GM12878 (cell line): ENCODE results near the gene CTXN1. TPM values are rescaled to one million over a fixed set of nuclear protein-coding genes. Genes with fewer than 3 reads are reported as not detected.
"Not testable (repeated sequence)": the region's sequence is repeated elsewhere in the genome, so short reads cannot be mapped to it uniquely, and the experiment has no call there.

Experiments
- ATAC-seq: fragments of 200-7000 bp; cut with Tn5 transposase; 3 replicates; pipeline ENCODE4 v1.9.1; 2020; ENCODE audit warnings: mild to moderate bottlenecking, moderate library complexity
- BruUV-seq: library from RNA; stranded (reverse); fragments of 400-500 nt; replicated peaks from 2 replicates; lab custom pipeline; 2021; lab: Mats Ljungman, UMichigan
- CTCF ChIA-PET: fragments of 300-600 bp; sonication (Branson Sonifier 250); formaldehyde crosslinking; extraction: SDS; loops from one replicate; lab custom pipeline; 2021; ENCODE audit warnings: inconsistent platforms; lab: Yijun Ruan, JAX
- POLR2A ChIA-PET: fragments of 350-600 bp; formaldehyde crosslinking; extraction: SDS; loops from one replicate; lab custom pipeline; 2021; ENCODE audit warnings: inconsistent platforms; lab: Charles Lee
- RAD21 ChIA-PET: fragments of 300-600 bp; sonication (Branson Sonifier 250); formaldehyde crosslinking; loops from one replicate; lab custom pipeline; 2023; ENCODE audit warnings: antibody characterized with exemption; ENCODE audit not compliant: unreplicated experiment; lab: Charles Lee
- SMC1A ChIA-PET: fragments of 300-600 bp; sonication (Branson Sonifier 250); formaldehyde crosslinking; loops from one replicate; lab custom pipeline; 2023; ENCODE audit not compliant: unreplicated experiment, uncharacterized antibody; lab: Charles Lee
- DNase-seq: peaks from one replicate; pipeline ENCODE4 v3.0.0-alpha.2; 2011; ENCODE audit warnings: low read depth, low spot score
- FAIRE-seq: peaks from 3 replicates; lab custom pipeline; 2011; peaks lifted over from hg19 to GRCh38; lab: Jason Lieb, UNC
- H2AFZ ChIP-seq: 2 replicates; pipeline ENCODE4 v1.6.0; 2011; ENCODE audit warnings: low read depth, low read length, control low read depth; ENCODE audit not compliant: control insufficient read depth
- H3K27ac ChIP-seq: 2 replicates; pipeline ENCODE4 v1.5.1; 2011; ENCODE audit warnings: control low read depth; ENCODE audit not compliant: control insufficient read depth, insufficient read depth
- H3K27me3 ChIP-seq, 2 experiments: replicated peaks in 1 of 2; 2 replicates each; pipeline versions ENCODE4 v1.6.0 to v1.6.1; 2011; ENCODE audit warnings: low read length in 1 of 2; ENCODE audit not compliant: control insufficient read depth in 2 of 2, insufficient read depth in 2 of 2
- H3K36me3 ChIP-seq, 2 experiments: 2 replicates each; pipeline ENCODE4 v1.5.1; 2011; ENCODE audit warnings: low read length in 1 of 2; ENCODE audit not compliant: control insufficient read depth in 2 of 2, insufficient read depth in 2 of 2
- H3K4me1 ChIP-seq: 2 replicates; pipeline ENCODE4 v1.6.1; 2011; ENCODE audit warnings: mild to moderate bottlenecking, low read length, moderate library complexity, mixed read lengths; ENCODE audit not compliant: control insufficient read depth, insufficient read depth
- H3K4me2 ChIP-seq: 2 replicates; pipeline ENCODE4 v1.6.0; 2011; ENCODE audit warnings: control low read depth; ENCODE audit not compliant: control insufficient read depth, insufficient read depth
- H3K4me3 ChIP-seq: fragments of 200-600 bp; sonication (generic); 2 replicates; pipeline ENCODE4 v1.5.1; 2016
- H3K79me2 ChIP-seq: 2 replicates; pipeline ENCODE4 v1.6.0; 2011; ENCODE audit warnings: low read length; ENCODE audit not compliant: control insufficient read depth, insufficient read depth
- H3K9ac ChIP-seq: 2 replicates; pipeline ENCODE4 v1.8.0; 2011; ENCODE audit warnings: low read length, control low read depth, mixed read lengths; ENCODE audit not compliant: control insufficient read depth, insufficient read depth
- H3K9me3 ChIP-seq: replicated peaks from 3 replicates; pipeline ENCODE4 v1.5.1; 2011; ENCODE audit warnings: mild to moderate bottlenecking, low read length; ENCODE audit not compliant: control insufficient read depth, insufficient read depth
- H4K20me1 ChIP-seq: 2 replicates; pipeline ENCODE4 v1.6.0; 2011; ENCODE audit not compliant: control insufficient read depth, insufficient read depth
- BHLHE40 ChIP-seq, 2 experiments: fragments of 450-650 bp in 1 of 2; IDR thresholded peaks; 2 replicates each; pipeline ENCODE4 v1.6.1; 2011 to 2017; ENCODE audit warnings: low read depth in 2 of 2, borderline replicate concordance in 1 of 2, improper control_type of control experiment in 1 of 2, low read length in 1 of 2, mild to moderate bottlenecking in 1 of 2
- GABPA ChIP-seq: IDR thresholded peaks from 2 replicates; pipeline ENCODE4 v1.6.1; 2014; ENCODE audit warnings: antibody characterized with exemption, low read depth, mild to moderate bottlenecking, inconsistent platforms
- NR2C2 ChIP-seq: IDR thresholded peaks from 2 replicates; pipeline ENCODE4 v1.6.1; 2011; ENCODE audit warnings: borderline replicate concordance, low read depth; ENCODE audit not compliant: control insufficient read depth, insufficient read length
- PAX5 ChIP-seq: IDR thresholded peaks from 2 replicates; pipeline ENCODE4 v1.6.1; 2011; ENCODE audit warnings: low read depth, low read length, borderline replicate concordance
- PAX8 ChIP-seq: fragments of 450-650 bp; IDR thresholded peaks from 2 replicates; pipeline ENCODE4 v1.6.1; 2017; ENCODE audit warnings: mild to moderate bottlenecking, moderate library complexity
- RAD21 ChIP-seq: IDR thresholded peaks from 2 replicates; pipeline ENCODE4 v1.6.1; 2011; ENCODE audit warnings: mild to moderate bottlenecking, low read depth, low read length, moderate library complexity; ENCODE audit not compliant: insufficient read depth
- SIN3A ChIP-seq: IDR thresholded peaks from 2 replicates; pipeline ENCODE4 v1.6.1; 2012; ENCODE audit warnings: low read depth, low read length, improper control_type of control experiment
- SREBF2 ChIP-seq: IDR thresholded peaks from 2 replicates; pipeline ENCODE4 v1.6.1; 2012; ENCODE audit warnings: mild to moderate bottlenecking, low read length
- ZBTB4 ChIP-seq: fragments of 450-650 bp; formaldehyde crosslinking; IDR thresholded peaks from 2 replicates; pipeline ENCODE4 v1.4.0; 2022; ENCODE audit warnings: mild to moderate bottlenecking, moderate library complexity
- WGBS: methylation state at CpG from one replicate; pipeline ENCODE4 v1.1.6; 2016; ENCODE audit warnings: low lambda C conversion rate; ENCODE audit not compliant: insufficient replicate concordance, insufficient coverage; ENCODE audit errors: missing lambda C conversion rate; 5-methylcytosine and 5-hydroxymethylcytosine counted together
- in situ Hi-C: fragments of 300-500 bp; cut with MboI; formaldehyde crosslinking; loops from 9 replicates; pipeline ENCODE4 v1.14.3; 2018; ENCODE audit warnings: mixed read lengths
- intact Hi-C: fragments of 100-400 bp; cut with micrococcal nuclease; formaldehyde crosslinking; loops from one replicate; pipeline ENCODE4 v1.14.2; 2022; ENCODE audit not compliant: unreplicated experiment
- polyA plus RNA-seq, 11 experiments: library from polyadenylated mRNA; depleted of rRNA in 4 of 11; unstranded in 6 of 11; stranded (reverse) in 5 of 11; fragments of >200 nt; fragmentation: Nextera tagmentation in 4 of 11; fragmentation: Illumina TruSeq in 1 of 11; extraction: Ambion mirVana in 4 of 11; extraction: Trizol in 1 of 11; gene quantifications; 1 replicate in 1 of 11; 2 replicates in 10 of 11; pipeline versions ENCODE4 v1.2.1 to v1.2.3, GENCODE V29; 2011 to 2016; ENCODE audit warnings: inconsistent platforms in 2 of 11, missing spikeins in 2 of 11, low read depth in 1 of 11
- total RNA-seq, 4 experiments: library from RNA; depleted of rRNA in 3 of 4; stranded (reverse); fragments of >200 nt in 3 of 4; fragmentation: Illumina TruSeq in 1 of 4; extraction: Trizol in 1 of 4; gene quantifications; 2 replicates each; pipeline versions ENCODE4 v1.2.1 to v1.2.3, GENCODE V29; 2013 to 2021
- TF ChIP-seq, protein P1 (sequence below): fragments of 450-650 bp; IDR thresholded peaks from 2 replicates; pipeline ENCODE4 v1.6.1; 2017; ENCODE audit warnings: low read depth, mild to moderate bottlenecking, moderate library complexity

CTXN1 gene
- total and polyA plus RNA-seq, 10 of the 15 experiments (the other 5 are each of a cell fraction or from before 2014, with no cell fraction given) = 0.04 to 1.0 (median 0.38) TPM; not detected in 4

DNA sequence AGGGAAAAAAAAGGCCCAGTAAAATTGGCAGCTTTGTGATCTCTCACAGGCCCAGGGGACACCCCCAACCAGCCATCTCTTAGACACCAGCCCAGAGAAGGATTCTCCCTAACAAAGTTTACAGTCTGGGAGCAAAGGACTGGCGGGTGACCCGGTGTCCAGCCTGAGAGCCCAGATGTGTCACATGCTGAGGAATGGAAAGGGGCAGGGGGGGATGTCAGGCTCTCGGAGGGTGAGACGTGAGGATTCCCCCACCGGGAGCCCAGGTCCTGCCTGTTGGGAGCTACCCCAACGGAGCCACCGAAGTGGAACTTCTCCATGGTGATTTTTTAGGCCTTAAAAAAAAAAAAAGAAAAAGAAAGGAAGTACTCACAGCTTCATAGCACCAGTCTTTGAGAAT is 4.8 kb upstream of the CTXN1 start (continued):
- no peak for TF ChIP-seq SREBF2
- TF ChIP-seq NR2C2 = no peak
- TF ChIP-seq GABPA = no peak
- TF ChIP-seq BHLHE40 (IDR thresholded peaks at IDR 0.05; ENCODE audit: borderline replicate concordance in 1 of 2, low read depth in 2 of 2, low read length in 1 of 2) = no peak
- no peak for TF ChIP-seq RAD21
- no peak for TF ChIP-seq PAX5
- TF ChIP-seq SIN3A = no peak
- no peak for TF ChIP-seq PAX8
- TF ChIP-seq, protein P1, sequence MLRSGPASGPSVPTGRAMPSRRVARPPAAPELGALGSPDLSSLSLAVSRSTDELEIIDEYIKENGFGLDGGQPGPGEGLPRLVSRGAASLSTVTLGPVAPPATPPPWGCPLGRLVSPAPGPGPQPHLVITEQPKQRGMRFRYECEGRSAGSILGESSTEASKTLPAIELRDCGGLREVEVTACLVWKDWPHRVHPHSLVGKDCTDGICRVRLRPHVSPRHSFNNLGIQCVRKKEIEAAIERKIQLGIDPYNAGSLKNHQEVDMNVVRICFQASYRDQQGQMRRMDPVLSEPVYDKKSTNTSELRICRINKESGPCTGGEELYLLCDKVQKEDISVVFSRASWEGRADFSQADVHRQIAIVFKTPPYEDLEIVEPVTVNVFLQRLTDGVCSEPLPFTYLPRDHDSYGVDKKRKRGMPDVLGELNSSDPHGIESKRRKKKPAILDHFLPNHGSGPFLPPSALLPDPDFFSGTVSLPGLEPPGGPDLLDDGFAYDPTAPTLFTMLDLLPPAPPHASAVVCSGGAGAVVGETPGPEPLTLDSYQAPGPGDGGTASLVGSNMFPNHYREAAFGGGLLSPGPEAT = no peak
- no peak for TF ChIP-seq ZBTB4 (CRISPR knock-in tag)

GRCh38 chr19:7930030-7930429 is 4.1 kb upstream of the CTXN1 start:
- SMC1A ChIA-PET = interaction anchor here (2.2 kb wide), 1 partner anchor 14 kb away, joined by 10 read pairs; the partner anchor contains the start of gene TIMM44
- H3K27ac ChIP-seq, BruUV-seq, H3K4me2 ChIP-seq, H3K9me3 ChIP-seq, FAIRE-seq, H3K27me3 ChIP-seq, H3K79me2 ChIP-seq, H4K20me1 ChIP-seq, H2AFZ ChIP-seq, ATAC-seq, DNase-seq, H3K4me1 ChIP-seq, intact Hi-C loops, H3K4me3 ChIP-seq, H3K9ac ChIP-seq, in situ Hi-C loops: not testable (repeated sequence)
- WGBS = 82% methylated on average over 11 of the region's 11 CpGs
- peaks cover 7 to 36% of the 10 kb centered on the region in 2 experiments; a peak in 3 of 4 replicates for H3K36me3 ChIP-seq
- CTCF ChIA-PET = interaction anchor here (1.4 to 4.4 kb wide), 4 partner anchors 14 to 250 kb away, joined by 4 to 44 read pairs (median 6); partner anchors contain the start of genes TIMM44 and TRAPPC5
- POLR2A ChIA-PET = interaction anchor here (0.7 to 1.7 kb wide), 3 partner anchors 9 to 58 kb away, joined by 4 to 13 read pairs (median 6); partner anchors contain the start of gene TIMM44
- RAD21 ChIA-PET = interaction anchor here (0.6 to 0.7 kb wide), 2 partner anchors 13 to 831 kb away, joined by 3 read pairs; partner anchors contain the start of gene TIMM44
